Uterus (tissue), 2 donors: Measurements from ENCODE around the gene YARS1.

Experiments
- POLR2A ChIP-seq, 2 donors: fragments of 450-650 bp; IDR thresholded peaks; one replicate each; pipeline ENCODE4 v1.6.1; 2016; ENCODE audit warnings: antibody characterized with exemption in 2 of 2, mild to moderate bottlenecking in 1 of 2, moderate library complexity in 1 of 2
- TF ChIP-seq, protein P1 (sequence below), 4 experiments: fragments of 200-600 bp in 2 of 4; fragments of 450-650 bp in 2 of 4; sonication (generic) in 2 of 4; IDR thresholded peaks; one replicate each; pipeline ENCODE4 v1.5.1; 2016 to 2019; ENCODE audit warnings: antibody characterized with exemption in 4 of 4, mild to moderate bottlenecking in 2 of 4, moderate library complexity in 1 of 4

DNA sequence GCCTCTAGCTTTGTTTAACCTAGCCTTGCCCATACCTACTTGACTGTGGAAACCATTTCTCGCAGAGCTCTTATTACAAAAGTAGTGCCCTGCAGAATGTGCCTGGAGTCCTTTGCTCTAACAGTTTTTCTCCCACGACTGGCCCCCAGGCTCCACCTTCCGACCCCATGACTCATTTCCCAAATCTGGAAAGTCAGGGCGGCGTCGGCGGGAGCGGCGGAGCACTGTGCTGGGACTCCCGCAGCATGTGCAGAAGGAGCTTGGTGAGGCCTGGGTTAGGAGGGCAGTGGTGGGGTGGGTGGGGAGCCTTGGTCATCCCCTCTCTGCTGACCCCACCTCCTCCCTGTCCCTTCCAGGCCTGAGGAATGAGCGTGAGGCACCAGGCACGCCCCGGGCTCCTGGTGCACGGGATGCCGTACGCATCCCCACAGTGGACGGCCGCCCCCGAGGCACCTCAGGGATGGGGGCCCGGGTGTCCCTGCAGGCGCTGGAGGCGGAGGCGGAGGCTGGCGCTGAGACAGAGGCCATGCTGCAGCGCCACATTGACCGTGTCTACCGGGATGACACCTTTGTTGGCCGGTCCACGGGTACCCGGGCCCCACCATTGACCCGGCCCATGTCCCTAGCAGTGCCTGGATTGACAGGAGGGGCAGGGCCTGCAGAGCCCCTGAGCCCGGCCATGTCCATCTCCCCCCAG lies 47.5 kb downstream of the YARS1 start:
- TF ChIP-seq, protein P1, sequence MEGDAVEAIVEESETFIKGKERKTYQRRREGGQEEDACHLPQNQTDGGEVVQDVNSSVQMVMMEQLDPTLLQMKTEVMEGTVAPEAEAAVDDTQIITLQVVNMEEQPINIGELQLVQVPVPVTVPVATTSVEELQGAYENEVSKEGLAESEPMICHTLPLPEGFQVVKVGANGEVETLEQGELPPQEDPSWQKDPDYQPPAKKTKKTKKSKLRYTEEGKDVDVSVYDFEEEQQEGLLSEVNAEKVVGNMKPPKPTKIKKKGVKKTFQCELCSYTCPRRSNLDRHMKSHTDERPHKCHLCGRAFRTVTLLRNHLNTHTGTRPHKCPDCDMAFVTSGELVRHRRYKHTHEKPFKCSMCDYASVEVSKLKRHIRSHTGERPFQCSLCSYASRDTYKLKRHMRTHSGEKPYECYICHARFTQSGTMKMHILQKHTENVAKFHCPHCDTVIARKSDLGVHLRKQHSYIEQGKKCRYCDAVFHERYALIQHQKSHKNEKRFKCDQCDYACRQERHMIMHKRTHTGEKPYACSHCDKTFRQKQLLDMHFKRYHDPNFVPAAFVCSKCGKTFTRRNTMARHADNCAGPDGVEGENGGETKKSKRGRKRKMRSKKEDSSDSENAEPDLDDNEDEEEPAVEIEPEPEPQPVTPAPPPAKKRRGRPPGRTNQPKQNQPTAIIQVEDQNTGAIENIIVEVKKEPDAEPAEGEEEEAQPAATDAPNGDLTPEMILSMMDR (IDR thresholded peaks at IDR 0.05) = no peak
- TF ChIP-seq POLR2A (IDR thresholded peaks at IDR 0.05) = no peak
